Effector CD4-positive, alpha-beta T cell (primary cell): ENCODE data around the gene GPR146.

ENCODE experiments used
- DNase-seq: peaks from one replicate; pipeline ENCODE4 v3.0.0-alpha.2; 2020

Gene GPR146

GRCh38 chr7:1011297-1012003 lies 32.9 kb upstream of the GPR146 start:
- DNase-seq = no peak

DNA sequence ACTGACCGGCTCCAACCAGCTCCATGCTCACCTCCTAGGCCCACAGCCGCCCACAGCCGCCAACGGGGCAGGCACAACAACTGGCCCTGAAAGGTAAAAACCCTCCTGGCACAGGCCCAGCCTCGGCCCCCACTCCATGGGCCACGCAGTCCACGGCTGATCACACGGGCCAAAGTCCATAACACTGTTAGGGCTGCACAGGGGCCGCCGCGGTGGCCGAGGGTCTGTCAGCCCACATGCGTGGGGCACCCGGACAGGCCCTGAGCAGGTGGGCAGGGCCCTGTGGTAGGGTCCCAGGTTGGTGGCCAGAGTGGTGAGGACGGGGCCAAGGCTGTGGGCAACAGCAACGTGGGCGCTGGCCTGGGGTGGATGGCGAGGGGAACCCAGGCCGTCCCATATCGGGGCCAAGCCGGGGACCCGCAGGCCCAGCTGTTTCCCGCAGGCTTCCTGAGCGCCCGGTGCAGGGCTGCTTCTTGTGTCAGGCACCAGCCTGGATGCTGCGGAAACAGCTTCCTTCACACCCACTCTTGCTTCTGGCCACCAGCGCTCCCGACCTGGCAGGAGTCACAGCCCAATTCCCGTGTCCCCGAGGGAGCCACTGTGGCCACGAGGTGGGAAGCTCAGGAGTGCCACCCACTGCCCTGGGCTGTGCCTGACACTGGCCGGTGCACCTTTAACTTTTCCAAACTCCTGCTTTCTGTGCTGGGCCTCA lies 32.2 kb upstream of the GPR146 start:
- no peak for DNase-seq

GRCh38 chr7:1012716-1013095 lies 31.6 kb upstream of the GPR146 start:
- no peak for DNase-seq

DNA sequence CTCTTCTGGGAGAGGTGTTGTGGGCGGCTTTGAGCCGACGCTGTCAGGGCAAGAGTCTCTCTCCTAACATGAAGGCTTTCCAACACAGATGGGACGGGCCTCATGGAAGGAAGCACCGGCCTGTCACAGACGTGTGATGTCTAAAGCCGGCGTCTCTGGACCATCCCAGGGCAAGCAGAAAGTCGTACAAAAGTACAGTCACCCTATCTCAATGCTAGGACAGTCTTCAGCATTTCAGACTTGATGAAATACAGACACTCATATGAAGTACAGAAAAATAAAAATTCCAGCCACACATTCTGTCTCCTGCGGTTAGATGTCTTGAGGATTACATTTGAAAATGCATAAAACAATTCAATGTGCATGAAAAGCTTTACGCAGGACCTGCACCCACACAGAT lies 30.8 kb upstream of the GPR146 start:
- DNase-seq = no peak

GRCh38 chr7:1014681-1015080 lies 29.7 kb upstream of the GPR146 start:
- DNase-seq = no peak

- no peak for DNase-seq
Measured at GRCh38 chr7:1015196-1016121, 28.9 kb upstream of the GPR146 start.

DNA sequence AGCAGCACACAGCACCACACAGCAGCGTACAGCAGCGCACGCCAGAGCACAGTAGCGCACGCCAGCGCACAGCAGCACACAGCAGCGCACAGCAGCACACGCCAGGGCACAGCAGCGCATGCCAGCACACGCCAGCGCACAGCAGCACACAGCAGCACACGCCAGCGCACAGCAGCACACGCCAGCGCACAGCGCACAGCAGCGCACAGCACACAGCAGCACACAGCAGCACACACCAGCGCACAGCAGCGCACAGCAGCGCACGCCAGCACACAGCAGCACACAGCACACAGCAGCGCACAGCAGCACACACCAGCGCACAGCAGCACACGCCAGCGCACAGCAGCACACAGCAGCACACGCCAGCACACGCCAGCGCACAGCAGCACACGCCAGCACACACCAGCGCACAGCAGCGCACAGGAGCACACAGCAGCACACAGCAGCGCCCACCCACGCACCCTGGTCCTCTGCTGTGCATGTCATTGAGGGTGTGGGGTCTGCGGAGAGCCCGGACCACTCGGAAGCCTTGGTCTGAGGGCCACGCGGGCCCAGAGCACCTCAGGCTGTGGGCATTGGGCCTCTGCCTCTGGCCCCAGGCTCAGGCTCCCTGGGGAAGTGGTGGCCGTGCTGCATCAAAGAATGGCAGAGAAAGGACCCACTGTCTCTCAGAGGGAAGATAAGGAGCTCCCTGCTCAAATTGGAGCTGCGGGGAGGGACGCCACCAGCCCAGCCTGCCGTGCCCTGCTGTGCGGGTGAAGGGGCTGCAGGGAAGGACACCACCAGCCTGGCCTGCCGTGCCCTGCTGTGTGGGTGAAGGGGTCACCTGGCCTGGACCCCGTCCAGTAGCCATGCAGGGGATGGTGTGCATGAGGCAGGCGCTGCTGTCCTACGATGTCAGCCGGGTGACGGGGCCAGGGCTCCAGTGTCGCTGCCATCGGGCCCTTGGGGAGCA lies 27.5 kb upstream of the GPR146 start:
- no peak for DNase-seq

DNA sequence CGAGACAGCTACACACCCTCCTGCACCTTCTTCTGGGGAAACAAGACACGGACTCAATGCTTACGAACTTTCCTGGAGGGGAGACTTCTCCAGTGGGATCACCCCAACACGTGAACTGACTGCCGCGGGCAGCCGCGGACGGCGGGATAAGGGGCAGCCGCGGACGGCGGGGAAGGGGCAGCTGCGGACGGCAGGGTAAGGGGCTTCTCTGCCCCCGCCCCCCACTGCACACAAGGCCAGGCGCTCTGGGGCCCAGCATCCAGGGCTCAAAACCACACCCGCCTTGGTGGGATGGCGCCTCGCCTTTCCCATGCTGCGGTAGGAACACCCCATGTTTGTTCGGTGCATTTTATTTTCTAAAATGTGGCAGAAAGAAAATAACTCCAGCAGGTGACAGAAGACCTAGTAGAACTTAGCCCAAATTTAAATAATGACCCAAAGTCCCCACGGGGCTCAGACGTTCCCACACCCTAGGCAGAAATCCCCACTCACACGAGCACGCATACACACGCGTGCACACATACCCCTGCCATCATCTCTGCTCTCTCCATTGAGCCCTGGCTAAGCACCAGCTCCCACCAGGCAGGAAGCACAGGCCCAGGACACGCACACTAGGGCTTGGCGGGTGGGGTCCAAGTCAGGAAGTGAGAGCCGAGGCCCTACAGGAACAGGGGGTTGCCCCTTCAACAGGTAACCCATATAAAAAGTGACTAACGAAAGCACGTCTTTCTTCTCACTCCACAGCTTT lies 26.6 kb upstream of the GPR146 start:
- DNase-seq = no peak

GRCh38 chr7:1018334-1018695 lies 26.0 kb upstream of the GPR146 start:
- no peak for DNase-seq

DNA sequence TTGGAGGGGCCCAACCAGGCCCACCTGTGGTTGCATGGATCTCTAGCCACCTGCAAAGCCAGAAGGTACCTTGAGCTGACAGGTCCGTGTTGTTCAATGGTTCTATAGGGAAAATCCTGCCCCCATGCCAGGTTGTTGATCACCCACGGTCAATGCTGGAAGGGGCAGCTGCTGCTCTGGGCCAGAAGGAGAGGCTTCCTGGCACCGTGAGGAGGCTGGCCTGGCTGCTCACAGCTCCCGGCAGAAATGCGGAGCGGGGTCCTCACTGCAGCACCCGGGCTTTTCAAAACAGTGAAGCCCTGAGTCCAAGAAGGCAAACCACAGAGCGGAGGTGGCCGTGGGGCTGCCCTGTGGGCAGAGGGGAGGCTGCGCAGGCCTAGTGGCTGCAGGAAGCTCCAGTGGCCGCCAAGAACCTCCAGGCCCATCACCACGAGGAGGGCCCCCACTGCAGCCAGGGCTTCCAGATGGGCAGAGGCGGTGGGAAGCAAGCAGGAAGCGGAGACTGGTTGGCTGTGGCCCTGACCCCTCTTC lies 25.0 kb upstream of the GPR146 start:
- DNase-seq = no peak

- DNase-seq = no peak
Measured at GRCh38 chr7:1019789-1020610, 24.3 kb upstream of the GPR146 start.

DNA sequence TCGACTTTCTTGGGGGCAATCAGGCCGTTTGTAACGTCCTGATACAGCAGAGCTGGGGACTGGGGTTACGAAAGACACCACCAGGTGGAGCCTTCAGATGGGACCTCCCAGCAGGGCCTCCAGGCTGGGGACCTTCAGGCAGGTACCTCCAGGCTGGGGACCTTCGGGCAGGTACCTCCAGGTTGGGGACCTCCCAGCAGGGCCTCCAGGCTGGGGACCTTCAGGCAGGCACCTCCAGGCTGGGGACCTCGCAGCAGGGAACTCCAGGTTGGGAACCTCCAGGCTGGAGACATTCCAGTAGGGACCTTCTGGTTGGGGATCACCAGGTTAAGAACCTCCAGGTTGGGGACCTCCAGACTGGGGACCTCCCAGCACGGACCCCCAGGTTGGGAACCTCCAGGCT lies 23.5 kb upstream of the GPR146 start:
- no peak for DNase-seq

DNA sequence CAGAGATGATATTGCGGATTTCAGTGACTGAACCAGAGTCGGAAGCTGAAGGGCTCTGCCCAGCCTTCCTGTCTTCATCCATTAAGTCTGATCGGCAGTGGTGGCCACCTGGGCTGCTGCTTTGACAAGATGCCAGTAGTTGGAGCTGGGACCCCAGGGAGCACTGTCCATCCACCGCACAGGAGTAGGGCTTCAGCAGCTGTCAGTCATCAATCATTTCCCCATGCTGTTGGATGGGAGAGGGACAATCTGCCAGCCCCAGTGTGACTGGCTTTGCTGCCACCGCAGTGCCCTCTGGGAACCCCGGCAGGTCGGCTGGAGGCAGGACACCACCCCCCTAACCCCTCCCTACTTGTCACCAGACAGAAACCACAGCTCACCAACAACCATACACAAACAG lies 23.0 kb upstream of the GPR146 start:
- no peak for DNase-seq

- no peak for DNase-seq
Measured at GRCh38 chr7:1021931-1022330, 22.4 kb upstream of the GPR146 start.

DNA sequence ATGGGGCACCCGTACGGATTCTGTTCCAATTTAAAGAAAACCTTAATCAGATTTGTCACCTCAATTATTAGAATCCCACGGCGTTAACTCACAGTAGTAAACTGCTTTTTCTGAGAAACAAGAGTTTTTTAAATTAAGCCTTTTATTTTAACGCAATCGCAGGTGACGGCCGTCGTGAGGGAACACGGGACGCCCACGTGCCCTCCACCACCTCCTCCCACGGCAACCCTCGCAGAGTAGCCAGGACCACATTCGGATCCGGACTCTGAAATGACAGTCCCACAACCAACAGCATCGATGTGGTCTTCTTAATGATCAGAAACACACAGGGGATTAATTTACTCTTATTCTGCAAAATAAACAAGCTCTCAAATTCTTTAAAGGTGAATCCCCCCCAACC lies 22.0 kb upstream of the GPR146 start:
- DNase-seq = no peak

DNA sequence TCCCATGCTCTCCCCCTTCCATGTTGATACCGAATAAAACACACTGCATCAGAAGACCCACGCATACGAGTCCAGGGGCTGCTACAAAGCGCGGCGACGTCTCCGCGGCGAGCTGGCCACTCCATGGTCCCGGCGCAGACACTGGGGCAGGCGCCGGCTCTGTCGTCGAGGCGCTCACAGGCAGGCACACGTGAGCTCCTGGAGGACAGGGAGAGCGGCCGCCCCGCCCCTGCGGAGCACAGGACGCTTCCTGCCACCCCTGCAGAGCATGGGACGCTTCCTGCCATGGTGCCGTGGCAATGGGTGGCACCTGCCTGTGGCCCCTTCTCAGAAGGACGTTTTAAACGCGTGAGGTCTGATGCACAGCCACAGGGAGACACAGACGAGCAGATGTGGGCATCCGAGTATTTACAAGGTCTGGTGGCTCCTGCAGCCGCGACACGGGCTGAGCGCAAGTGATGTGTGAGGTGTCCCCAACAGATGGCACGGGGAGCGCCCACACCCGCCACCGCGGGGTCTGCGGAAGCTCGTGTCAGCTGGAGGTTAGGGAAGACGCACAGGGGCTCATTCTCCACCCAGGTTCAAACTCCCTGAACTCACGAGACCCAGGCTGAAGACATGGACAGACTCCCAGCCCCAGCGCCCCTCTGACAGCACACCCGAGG lies 21.4 kb upstream of the GPR146 start:
- DNase-seq = no peak

DNA sequence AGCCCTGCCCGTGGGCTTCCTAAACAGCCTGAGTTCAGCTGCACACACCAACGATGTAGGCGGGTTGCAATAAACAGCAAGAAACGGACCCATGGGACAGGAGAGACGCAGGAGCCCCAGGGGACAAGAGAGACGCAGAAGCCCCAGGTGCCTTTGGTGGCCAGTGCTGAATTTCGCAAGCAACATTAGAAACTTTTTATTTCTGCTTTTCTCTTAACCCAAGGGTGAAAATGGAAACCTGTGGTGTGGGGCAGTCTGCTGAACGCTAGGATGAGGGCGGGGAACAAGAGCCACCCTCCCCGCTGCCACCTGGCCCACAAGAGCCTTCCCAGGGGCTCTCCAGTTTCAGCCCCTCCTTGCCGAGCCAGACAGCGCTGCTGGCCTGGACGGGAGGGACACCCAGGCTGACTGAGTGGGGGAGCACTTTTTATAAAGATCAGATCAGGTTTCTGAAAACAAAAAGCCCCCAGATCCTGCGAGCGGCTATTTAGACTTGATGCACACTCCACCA lies 20.0 kb upstream of the GPR146 start:
- no peak for DNase-seq

DNA sequence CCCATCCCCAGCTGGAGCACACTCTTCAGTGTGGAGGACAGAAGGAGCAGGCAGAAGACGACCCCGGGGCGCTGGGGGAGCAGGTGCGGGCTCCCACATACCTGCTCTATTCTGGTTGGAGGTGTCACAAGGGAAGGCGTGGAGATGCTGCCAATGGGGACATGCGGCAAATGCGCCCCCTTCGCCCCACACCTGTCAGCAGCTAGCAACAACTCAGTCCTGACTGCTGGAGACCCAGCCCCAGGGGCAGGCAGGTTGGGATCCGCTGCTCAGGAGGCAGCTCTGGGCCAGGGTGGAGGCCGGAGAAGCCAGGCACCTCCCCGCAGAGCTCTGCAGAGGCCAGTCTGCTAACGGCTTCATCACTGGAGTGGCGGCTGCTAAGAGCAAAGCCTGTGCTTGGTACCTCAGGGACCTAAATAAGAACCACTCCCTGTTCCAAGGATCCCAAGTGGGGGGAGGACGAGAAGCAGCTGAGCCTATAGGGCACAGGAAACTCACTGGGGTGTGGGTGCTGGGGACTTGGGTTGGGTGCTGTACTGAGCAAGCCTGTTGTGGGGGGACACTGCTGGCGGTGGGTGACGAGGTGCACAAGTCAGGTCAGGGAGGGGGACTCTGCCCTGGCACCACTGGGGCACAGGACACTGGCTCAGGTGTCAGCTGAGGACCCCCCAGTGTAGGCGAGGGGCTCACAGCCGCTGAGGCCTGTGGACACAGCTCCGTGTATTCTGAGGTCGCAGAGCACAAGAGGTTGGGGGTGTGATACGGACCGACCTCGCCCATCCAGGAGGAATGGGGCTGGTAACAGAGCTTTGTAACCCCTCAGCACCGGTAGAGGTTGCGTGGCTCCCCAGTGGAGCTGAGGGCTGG lies 19.2 kb upstream of the GPR146 start:
- no peak for DNase-seq
